Tibial nerve (tissue), 4 donors: ENCODE measurements around the gene CYP46A1. TPM values are rescaled to one million over a fixed set of nuclear protein-coding genes. Genes with fewer than 3 reads are reported as not detected.

Experiments used
- DNase-seq, 2 donors: peaks; one replicate each; pipeline ENCODE4 v3.0.0-alpha.2; 2019; ENCODE audit warnings: low spot score in 2 of 2
- H3K27ac ChIP-seq, 4 donors: fragments of 200-600 bp; sonication (generic) in 3 of 4; one replicate each; pipeline ENCODE4 v1.5.1; 2017 to 2019; ENCODE audit warnings: mild to moderate bottlenecking in 1 of 4
- H3K27me3 ChIP-seq, 2 donors: fragments of 200-600 bp; sonication (generic) in 1 of 2; one replicate each; pipeline versions ENCODE4 v1.5.1 to v1.6.0; 2017 to 2019
- H3K36me3 ChIP-seq, 3 donors: fragments of 200-600 bp; sonication (generic); one replicate each; pipeline ENCODE4 v1.5.1; 2018 to 2019
- H3K4me1 ChIP-seq, 4 donors: fragments of 200-600 bp; sonication (generic) in 3 of 4; one replicate each; pipeline ENCODE4 v1.5.1; 2017 to 2019
- H3K4me3 ChIP-seq, 4 donors: fragments of 200-600 bp; sonication (generic) in 3 of 4; one replicate each; pipeline ENCODE4 v1.5.1; 2017 to 2019; ENCODE audit warnings: mild to moderate bottlenecking in 1 of 4, moderate library complexity in 1 of 4
- H3K9me3 ChIP-seq, 4 donors: fragments of 200-600 bp; sonication (generic) in 3 of 4; one replicate each; pipeline ENCODE4 v1.5.1; 2017 to 2019
- EP300 ChIP-seq, 2 donors: sonication (generic); formaldehyde crosslinking; IDR thresholded peaks; one replicate each; pipeline ENCODE4 v1.6.1; 2017; ENCODE audit warnings: antibody characterized with exemption in 2 of 2, mild to moderate bottlenecking in 1 of 2
- POLR2A ChIP-seq, 2 donors: fragments of 450-650 bp; IDR thresholded peaks; one replicate each; pipeline ENCODE4 v1.6.1; 2017; ENCODE audit warnings: antibody characterized with exemption in 2 of 2, mild to moderate bottlenecking in 2 of 2, moderate library complexity in 2 of 2
- WGBS, 2 donors: methylation state at CpG; one replicate each; pipeline ENCODE4 v1.1.5; 2018; 5-methylcytosine and 5-hydroxymethylcytosine counted together
- total RNA-seq, 4 donors: library from RNA; depleted of rRNA; stranded (reverse); fragments of >200 nt; gene quantifications; one replicate each; pipeline ENCODE4 v1.1.0, GENCODE V29; 2016
- TF ChIP-seq, protein P1 (sequence below), 5 experiments: fragments of 200-600 bp in 3 of 5; fragments of 450-650 bp in 2 of 5; sonication (generic) in 3 of 5; IDR thresholded peaks; one replicate each; pipeline ENCODE4 v1.5.1; 2016 to 2019; ENCODE audit warnings: antibody characterized with exemption in 5 of 5, mild to moderate bottlenecking in 3 of 5, moderate library complexity in 2 of 5

CYP46A1 gene
- total RNA-seq, 4 donors from 2014 or later = 1.2 to 3.7 (median 1.4) TPM

DNA sequence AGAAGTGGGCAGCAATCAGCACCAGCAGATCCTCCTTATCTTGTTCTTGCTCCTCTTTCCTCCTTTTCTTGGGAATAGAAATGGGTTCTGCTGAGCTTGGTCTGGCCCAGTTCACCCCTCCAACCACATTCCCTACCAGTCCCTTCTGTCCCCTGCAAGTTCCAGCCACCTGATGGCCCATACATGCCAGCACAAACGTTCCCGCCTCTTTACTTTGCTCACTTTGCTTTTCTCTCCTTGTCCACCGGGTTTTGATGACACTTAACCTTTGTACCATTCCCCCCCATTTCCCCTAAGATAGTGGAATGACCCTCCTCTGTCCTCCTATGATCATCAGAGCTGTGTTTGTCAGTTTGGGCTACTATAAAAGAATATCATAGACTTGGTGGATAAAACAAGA, 85.7 kb downstream of the CYP46A1 start:
- Histone ChIP-seq H3K36me3 (no peaks in the 10 kb centered on the region), H3K9me3 (peaks cover 0 to 3% (median 0%) of the 10 kb centered on the region in 4 donors), H3K27me3 (no peaks in the 10 kb centered on the region), H3K27ac (no peak overlapping the region), H3K4me3 (no peak overlapping the region), H3K4me1 (peaks cover 0 to 24% (median 3%) of the 10 kb centered on the region in 4 donors)
- no peak for DNase-seq
- TF ChIP-seq, protein P1, sequence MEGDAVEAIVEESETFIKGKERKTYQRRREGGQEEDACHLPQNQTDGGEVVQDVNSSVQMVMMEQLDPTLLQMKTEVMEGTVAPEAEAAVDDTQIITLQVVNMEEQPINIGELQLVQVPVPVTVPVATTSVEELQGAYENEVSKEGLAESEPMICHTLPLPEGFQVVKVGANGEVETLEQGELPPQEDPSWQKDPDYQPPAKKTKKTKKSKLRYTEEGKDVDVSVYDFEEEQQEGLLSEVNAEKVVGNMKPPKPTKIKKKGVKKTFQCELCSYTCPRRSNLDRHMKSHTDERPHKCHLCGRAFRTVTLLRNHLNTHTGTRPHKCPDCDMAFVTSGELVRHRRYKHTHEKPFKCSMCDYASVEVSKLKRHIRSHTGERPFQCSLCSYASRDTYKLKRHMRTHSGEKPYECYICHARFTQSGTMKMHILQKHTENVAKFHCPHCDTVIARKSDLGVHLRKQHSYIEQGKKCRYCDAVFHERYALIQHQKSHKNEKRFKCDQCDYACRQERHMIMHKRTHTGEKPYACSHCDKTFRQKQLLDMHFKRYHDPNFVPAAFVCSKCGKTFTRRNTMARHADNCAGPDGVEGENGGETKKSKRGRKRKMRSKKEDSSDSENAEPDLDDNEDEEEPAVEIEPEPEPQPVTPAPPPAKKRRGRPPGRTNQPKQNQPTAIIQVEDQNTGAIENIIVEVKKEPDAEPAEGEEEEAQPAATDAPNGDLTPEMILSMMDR (IDR thresholded peaks at IDR 0.05) = no peak
- no peak for TF ChIP-seq POLR2A (IDR thresholded peaks at IDR 0.05)
- TF ChIP-seq EP300 (IDR thresholded peaks at IDR 0.05) = no peak
- WGBS, 2 donors = 80 to 85% methylated on average over 3 of the region's 3 CpGs

DNA sequence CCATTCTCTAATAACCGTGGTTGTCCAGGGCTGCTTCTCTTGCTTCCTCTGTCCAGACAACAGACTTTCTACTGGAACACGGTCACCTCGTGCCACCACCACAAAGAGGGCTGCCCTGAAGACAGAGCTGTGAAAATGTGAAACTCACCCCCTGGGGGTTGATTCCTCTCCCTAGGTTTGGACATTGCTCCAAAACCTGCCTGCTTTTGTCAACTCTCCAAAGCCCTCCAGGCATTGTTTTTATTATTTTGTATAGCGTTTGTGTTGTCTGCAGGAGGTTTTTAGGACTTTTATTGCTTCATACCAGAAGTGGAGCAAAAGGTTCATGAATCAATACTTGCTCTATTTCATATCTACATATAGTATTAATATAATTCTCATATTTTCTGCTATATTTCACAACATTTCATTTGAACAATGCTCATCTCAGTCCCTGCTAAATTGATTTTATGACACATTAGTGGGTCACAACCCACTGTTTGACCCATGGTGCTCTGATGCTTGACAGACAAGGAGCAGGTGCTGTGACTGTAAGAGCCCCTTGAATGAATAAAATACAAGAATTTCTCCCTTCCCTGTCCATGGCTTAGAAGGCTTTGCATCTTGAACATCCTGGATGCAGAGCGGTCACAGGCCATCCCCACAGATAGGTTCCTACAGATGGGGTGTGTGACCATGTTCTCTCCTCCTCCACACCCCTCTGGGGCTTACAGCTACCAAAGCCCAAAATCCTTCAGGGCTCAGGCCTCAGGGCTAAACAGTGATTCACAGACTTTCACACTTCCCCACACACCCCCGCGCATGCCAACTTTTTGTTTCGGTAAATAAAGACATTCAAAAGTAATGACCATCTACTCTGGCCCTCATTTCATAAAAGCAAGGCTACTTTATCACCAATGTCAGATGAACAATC, 88.5 kb downstream of the CYP46A1 start:
- H3K4me3 ChIP-seq = no peak overlapping the region
- H3K4me1 ChIP-seq = peaks cover 0 to 15% (median 4%) of the 10 kb centered on the region in 4 donors
- no peaks in the 10 kb centered on the region for H3K27me3 ChIP-seq
- no peak for DNase-seq
- TF ChIP-seq, protein P1 (IDR thresholded peaks at IDR 0.05) = no peak
- TF ChIP-seq EP300 (IDR thresholded peaks at IDR 0.05) (no peak), POLR2A (IDR thresholded peaks at IDR 0.05) (no peak)
- H3K27ac ChIP-seq = no peak overlapping the region
- WGBS, 2 donors = 74 to 83% methylated on average over 8 of the region's 8 CpGs
- H3K9me3 ChIP-seq = peaks cover 0 to 3% (median 0%) of the 10 kb centered on the region in 4 donors
- no peaks in the 10 kb centered on the region for H3K36me3 ChIP-seq

DNA sequence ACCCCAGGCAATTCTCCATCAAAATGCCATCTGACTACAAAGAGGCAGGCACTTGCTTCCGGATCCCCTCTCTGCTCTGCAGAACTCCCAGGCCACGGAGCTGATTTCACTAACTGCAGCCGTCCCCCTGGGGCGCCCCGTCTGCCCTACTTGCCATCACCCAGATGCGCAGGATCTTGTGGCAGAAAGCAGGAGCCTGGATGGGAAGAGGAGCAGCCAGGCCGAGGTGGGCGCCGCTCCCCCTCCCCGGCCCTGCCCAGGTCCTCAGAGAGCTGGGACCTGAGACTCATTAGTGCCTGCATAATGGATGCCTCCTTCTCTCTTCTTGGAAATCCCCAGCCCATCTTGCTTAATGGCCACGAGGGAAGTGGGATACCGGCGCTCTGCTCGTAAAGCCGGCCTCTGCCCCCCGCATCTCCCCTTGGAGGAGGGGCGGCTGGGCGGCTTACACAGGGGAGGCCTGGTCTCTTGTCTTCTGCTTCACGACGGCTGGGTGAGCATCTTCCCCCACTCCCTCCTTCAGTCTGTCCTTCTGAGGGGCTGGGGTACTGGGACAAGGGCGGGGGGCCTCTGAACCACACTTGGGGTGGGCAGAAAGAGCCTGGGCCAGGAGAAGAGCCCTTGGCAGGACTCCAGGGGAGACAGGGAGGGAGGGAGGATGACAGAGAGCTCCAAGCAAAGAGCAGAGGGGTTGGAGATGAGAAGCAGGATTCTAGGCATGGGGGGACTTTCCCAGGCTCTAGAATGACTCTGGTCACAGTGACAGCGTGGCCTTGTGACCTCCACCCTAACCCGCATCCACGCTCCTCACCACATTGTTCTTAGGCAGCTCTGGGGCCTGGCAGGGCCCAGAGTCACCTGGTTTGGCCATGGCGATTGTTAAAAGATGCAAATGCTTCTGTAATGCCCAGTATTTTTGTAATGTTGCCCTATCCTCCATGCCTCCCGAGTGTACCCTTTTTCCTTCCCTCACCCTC, 89.7 kb downstream of the CYP46A1 start:
- Histone ChIP-seq H3K9me3 (peaks cover 0 to 9% (median 3%) of the 10 kb centered on the region in 4 donors), H3K27ac (no peak overlapping the region), H3K36me3 (no peaks in the 10 kb centered on the region), H3K4me1 (peaks cover 0 to 15% (median 4%) of the 10 kb centered on the region in 4 donors), H3K27me3 (no peaks in the 10 kb centered on the region), H3K4me3 (no peak overlapping the region)
- WGBS, 2 donors = 62 to 72% methylated on average over 26 of the region's 26 CpGs
- TF ChIP-seq POLR2A (IDR thresholded peaks at IDR 0.05) (no peak), EP300 (IDR thresholded peaks at IDR 0.05) (no peak)
- TF ChIP-seq, protein P1 (IDR thresholded peaks at IDR 0.05) = no peak
- DNase-seq = no peak

DNA sequence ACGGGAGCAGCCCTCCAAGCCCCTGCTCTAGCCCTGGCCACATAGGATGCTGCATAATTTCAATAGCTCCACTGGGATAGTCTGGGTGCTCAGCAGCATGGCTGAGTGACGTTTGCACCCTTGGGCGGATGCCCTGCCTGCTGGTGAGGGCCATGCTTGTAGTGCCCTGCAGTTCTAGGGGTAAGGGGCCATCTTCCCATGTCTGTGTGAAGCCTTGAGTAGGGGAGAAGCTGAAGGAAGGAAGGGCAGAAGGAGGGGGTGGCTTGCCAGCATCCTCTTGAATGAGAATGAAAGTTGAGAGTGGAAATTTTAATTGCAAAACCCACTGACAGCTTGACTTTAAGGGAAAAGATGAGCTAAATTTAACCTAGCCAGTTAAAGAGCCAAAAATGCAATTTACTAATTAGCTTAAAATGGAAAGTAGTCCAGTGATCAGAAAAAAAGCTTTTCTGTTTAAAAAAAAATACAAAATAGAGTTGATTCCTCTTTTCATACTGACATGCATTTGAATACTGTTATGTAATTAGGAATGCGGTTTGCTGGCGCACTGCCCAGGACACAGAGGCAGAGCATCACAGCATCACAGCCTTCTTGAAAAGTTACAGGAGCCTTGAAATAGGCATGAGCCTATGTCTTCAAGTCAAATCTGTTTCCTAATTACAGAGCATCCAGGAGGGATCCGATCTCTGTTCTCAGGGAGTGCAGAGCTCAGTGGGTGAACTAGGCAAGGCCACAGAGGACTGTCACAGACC, 90.6 kb downstream of the CYP46A1 start:
- Histone ChIP-seq H3K4me3 (no peak overlapping the region), H3K27ac (no peak overlapping the region)
- DNase-seq = peak in 1 of 2 donors; percentile 69

More for the DNA sequence above, 90.6 kb downstream of the CYP46A1 start:
- Histone ChIP-seq H3K4me1 (peaks cover 0 to 15% (median 4%) of the 10 kb centered on the region in 4 donors), H3K27me3 (no peaks in the 10 kb centered on the region), H3K9me3 (peaks cover 0 to 18% (median 5%) of the 10 kb centered on the region in 4 donors), H3K36me3 (no peaks in the 10 kb centered on the region)
- TF ChIP-seq, protein P1 (IDR thresholded peaks at IDR 0.05) = no peak
- TF ChIP-seq EP300 (IDR thresholded peaks at IDR 0.05) (no peak), POLR2A (IDR thresholded peaks at IDR 0.05) (no peak)
- 27 to 33% methylated on average over 6 of the region's 6 CpGs for WGBS, 2 donors
